CD4-positive, alpha-beta T cell treated with Interleukin-2 at 100 ng/mL for 4 hours (primary cell): Measurements from ENCODE around the gene SAMD4B.
"Not testable (repeated sequence)": the region's sequence is repeated elsewhere in the genome, so short reads cannot be mapped to it uniquely, and the experiment has no call there.

Experiments
- DNase-seq: peaks from one replicate; pipeline ENCODE4 v3.0.0-alpha.2; 2020; ENCODE audit warnings: low spot score

The SAMD4B gene

DNA sequence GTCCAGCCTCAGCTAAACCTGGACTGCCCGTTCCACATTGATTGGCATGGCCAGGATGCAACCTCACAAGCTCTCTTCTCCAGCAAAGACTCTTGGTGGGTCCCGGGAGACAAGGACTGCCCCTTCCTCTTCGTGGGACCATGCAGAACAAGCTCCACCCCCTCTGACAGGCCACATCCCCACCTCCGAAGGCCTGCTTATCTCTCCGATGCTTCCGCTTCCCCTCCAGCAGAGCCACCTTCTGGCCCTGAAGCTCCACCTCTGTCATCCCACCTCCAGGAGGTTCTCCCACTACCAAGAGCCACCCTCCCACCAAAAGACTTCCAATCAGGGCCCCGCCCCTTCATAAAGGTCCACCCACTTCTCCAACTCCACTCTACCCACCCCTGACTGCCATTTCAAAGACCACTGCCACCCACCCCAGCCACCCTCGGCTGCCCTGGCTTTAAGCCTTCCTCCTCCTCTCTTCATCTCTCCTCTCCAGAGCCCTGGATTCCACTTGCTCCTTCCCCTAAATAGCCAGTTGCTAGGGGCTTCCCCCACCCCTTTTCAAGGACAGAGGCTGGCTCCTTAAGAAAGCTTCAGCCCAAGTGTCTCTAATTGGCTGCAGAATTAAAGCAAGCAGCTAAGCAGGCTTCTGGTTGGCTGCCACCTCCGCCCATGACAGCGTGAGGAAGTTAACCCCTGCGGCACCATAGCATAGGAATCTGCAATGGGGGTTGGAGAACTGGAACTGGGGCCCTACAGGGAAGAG is 31.5 kb upstream of the SAMD4B start:
- DNase-seq: no peak

DNA sequence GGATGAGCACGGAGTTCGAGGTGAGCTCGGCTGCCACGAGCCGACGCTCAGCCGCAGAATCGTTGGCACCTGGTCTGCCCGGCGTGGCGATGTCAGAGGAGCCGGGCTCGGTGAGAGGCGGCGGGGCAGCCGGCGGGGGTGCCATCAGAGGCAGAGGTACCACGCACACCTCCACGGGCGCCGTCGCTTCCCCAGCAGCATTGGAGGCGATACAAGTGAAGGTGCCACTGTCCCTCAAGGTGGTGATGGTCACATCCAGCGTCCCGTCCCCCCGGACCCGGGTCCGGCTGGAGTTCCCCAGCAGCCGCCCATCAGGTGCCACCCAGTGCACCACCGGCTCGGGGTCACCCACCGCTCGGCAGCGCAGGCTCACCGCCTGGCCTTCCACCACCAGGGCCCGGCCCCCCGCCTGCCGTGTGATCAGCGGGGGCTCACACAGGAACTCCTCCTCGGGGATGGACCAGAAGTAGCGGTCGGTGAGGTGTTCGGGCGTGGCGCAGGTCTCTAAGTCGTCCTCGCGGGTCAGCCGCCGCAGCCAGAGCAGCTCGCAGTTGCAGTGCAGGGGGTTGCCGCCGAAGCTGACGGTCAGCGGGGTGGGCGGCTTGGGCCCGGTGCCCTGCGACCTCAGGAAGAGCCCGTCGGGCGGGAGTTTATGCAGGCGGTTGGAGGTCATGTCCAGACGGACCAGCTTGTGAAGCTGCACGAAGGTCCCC is 28.0 kb upstream of the SAMD4B start:
- DNase-seq: no peak

DNA sequence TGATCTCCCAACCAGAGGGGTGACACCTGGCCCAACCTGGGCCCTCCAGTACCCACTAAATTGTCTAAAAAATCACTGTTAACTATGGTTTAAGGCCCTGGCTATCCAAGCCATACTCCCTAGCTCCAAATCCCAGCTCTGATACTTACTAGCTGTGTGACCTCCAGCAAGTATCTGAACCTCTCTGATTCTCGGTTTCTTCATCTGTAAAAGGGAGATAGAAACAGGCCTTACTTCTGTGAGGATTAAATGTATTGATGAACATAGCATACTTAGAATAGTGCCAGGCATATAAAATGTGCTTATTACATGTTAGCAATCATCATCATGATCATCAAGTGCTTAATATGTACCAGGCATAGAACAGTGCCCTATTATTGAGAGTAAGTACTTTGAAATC is 26.3 kb upstream of the SAMD4B start:
- DNase-seq: no peak

DNA sequence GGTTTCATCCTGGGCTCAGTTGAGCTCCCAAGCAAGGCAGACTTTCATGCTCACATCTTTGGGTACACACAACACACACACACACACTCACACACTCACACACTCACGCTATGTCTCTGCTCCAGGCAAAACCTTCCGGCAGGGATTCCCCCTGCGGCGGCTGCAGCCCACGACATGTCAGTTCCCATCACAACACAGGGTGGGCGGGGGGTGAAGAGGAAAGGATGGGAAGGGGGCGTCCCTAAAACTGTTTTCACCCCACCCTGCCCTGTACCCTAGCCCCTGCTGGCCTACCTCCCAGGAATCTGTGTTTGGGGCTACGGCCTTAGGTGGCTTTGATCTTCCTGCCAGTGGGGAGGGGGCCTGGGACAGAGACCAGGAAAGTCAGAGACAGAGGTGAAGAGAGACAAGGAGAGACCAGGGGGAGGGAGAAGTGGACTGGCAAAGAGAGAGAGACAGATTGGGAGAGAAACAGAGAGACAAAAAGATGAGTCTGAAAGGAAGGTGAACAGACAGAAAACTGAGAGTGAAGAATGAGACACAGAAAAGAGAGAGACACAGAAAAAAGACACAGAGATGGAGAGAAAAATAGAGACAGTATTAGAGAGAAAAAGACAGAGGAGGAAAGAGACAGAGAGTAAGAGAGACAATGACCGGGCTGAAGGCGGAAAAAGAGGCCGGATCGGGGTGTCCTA is 25.4 kb upstream of the SAMD4B start:
- DNase-seq: no peak

DNA sequence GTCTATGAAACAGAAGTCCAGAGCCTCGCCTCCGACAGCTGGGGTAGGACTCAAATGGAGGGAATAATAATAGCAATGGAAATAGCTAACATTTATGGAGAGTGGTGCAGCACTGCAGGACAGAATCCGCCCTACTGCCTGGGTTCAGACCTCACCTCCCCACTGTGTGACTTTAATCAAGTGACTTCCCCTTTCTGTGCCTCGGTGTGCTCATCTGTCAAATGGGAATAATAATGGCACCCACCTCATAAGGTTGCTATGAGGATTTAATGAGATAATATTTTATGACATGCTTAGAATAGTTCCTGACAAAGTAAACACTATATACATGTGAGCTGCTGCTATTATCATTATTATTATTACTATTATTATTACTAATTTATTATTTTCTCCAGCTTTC is 24.7 kb upstream of the SAMD4B start:
- no peak for DNase-seq

DNA sequence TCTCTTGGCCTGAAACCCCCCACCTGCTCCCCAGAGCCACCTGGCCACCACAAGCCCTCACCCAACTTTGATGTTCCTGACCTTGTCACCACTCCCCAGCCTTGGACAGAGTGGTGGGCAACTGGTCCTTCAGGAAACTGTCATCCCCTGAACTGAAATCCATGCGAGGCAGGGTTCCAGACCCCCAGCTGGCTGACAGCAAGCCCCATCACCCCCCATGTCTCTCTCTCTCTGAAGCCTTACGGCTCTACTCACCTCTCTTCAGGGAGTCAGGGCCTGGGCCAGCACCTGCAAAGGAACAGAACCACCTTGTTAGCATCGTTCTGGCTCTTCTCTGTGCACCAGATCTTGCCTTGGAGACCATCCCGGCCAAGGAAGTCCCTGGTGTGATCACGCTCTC is 24.1 kb upstream of the SAMD4B start:
- no peak for DNase-seq

DNA sequence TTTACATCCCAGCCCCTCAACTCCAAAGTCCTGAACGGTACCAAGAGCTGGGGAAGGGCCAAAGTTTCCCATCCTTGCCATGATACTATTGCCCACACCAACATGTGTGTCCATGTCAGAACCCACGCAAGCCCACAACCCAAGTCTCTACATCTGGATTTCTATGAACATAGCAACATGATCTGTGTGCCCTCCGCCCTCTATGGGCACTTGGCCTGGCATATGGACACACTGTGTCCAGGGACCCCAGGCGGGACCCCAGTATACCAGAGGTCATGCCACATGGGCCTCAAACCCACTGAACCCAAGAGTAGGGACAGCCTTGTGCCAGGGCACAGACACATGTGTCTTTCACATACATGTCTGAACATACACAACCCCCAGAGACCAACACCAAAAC is 23.5 kb upstream of the SAMD4B start:
- DNase-seq: no peak

DNA sequence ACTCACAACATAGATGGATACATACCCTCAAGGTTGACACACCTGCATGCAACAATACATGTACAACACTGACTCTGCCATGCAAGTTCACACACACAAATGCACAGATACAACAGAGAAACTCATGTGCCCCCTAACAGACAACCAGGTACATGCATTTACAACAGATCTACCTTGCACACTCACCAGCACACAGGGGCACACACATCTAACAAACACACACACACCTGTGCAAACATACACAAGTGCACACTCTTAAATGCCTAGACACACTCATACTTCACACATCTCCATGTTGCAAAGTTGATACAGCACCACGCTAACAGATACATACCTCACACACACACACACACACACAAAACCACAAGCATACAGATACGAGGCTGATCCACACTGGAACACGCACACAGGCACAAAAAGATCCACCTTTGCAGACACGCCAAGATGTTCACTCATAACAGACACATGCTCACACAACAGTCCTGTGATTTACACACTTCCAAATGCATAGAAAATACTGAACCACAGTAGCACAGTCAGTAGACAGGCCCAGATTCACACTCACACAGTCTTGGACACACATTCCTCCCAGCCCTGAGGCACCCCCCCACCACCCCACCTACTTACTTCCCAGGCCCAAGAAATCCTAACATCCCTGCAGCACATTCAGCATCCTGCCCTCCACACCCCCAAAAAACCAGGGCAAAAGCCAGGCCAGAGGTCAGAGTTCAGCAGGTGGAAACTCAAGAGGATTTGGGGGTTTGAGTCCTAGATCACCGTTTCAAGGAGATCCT is 22.9 kb upstream of the SAMD4B start:
- no peak for DNase-seq

DNA sequence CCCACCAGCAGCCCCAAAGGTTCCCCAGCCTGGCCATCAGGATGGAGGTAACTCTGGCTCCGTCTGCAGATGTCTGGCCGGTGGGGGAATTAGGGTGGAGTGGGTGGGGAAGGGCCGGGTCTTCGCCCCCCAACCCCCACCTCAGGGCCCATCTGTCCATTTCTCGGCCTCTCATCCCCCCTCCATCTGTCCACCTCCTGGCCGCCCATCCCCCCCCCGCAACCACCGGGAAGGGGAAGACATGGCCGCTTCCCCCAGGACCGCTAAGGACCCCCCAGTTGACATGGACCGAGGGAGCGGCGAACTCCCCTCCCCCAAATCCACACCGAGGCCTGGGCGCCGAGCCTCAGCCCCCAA is 22.4 kb upstream of the SAMD4B start:
- DNase-seq: no peak

DNA sequence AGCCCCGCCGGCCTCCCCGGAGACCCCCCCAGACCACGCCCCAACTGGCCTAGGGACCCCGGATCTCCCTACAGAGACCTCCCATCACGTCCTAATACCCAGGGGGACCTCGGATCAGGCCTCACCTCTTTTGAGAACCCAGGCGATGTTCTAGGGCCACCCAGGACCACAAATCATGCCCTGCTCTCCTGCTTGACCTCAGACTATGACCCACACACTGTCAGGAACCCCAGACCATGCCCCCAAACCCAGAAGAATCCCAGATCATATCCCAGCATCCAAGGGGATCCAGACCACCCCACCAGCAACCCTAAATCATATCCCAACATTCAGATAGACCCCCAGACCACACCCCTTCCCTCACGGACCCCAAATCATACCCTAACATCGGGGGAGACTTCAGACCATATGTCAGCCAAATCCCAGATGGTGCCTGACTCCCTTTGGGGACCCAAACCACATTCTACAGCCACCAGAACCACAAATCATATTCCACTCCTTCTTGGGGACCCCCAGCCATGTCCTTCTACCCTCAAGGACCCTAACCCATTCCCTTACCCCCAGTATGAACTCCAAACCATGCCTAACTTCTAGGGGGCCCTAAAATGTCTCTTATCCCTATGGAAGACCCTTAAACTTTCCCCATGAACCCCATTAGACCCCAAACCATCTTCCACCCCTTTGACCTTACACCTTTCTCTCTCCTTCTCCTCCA is 20.9 kb upstream of the SAMD4B start:
- no peak for DNase-seq

DNA sequence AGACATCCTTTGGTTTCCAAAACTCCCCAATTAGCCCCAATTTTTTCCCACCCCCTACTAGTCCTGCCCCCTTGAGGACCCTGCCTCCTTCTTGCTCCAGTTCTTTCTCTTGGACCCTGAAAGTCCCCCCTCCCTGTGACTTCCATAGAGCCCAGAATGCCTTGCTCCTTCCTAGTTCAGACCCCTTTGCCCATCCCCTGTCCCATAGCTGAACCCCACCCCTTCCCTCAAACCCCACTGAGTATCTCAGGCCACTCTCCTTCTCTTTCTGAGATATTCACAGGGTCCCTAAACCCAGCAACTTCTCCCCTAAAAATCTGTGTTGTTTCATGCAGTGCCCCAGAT is 20.4 kb upstream of the SAMD4B start:
- no peak for DNase-seq

DNA sequence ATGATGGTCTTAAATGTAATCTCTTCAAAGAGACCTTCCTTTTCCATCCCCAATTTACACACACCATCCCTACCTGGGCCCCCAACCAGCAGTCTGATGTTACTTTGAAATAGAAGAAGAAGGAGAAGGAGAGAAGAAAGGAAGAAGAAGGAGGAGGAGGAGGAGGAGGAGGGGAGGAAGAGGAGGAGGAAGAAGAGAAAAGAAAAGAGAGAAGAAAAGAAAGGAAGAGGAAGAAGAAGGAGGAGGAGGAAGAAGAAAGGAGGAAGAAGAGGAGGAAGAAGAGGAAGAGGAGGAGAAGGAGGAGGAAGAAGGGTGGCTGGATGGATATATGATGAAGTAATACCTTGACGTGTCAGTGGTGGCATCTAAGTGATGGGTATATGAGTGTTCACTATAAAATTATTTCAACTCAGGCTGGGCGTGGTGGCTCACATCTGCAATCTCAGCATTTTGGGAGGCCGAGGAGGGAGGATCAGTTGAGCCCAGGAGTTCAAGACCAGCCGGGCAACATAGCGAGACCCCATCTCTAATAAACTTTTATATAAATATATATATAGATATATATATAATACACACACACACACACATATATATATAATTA is 17.9 kb upstream of the SAMD4B start:
- DNase-seq: no peak

DNA sequence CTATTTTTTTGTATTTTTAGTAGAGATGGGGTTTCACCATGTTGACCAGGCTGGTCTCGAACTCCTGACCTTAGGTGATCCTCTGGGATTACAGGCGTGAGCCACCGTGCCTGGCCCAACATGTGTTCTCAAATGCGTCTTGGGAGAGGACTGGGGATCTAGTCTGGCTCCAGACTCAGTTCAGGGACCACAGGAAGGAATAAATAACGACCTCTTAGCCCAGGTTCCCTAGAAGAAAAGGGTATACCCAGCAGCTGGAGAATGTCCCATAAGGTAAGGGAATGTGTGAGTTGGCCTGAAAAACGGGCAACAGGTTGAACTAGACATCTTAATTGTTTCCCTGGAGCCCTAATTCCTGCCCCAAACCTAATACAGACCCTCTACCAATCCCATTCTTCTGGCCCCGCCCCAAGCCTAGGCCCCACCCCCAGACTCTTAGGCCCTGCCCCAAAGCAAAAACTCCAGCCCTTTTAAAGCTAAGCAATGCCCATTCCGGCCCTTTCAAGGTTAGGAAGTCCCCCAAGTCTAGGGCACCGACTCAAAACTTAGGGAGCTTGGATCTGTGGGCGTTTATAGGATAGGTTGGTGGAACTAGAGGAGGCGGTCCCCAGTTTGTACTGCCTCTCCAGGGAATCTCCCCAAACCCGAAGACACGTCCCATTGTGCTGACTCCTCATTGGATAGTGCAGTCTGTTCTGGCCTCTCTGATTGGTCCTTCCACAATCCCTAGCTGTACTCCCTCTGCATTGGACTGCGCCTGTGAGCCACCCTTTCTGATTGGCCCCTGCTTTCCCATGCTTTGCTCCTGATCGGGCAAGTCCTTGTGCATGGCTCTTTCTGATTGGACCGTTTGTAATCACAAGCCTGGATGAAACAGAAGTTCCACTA is 16.2 kb upstream of the SAMD4B start:
- DNase-seq: no peak

DNA sequence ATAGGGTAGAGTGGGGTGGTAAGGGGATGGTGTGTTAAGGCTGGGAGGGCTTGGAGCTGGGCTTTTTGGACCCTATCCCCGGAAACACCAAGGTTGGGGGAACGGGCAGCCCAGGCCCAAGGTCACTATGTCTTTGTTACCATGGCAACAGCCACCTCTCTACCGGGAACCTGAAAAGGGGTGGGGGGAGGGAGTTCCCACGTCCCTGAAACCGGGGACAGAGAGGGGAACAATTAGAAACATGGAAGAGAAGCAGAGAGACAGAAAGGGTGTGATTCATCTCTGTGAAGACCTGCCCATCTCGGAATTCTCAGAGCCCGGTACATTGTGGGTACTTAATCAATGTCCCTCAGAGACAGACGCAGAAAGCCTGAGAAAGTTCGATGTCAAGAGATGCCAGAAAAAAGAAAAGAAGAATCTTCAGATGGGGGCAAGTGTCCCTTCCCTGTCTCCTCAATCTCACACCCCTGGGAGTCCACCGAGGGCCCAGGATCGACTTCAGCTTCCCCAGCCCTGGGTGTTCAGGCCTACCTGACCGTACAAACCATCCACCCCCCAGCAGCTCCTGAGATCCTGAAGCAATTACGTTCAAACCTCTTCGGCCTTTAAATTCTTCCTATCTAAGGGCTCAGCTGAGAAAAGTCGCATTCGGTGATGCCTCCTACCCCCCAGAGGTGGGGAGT is 14.7 kb upstream of the SAMD4B start:
- no peak for DNase-seq

DNA sequence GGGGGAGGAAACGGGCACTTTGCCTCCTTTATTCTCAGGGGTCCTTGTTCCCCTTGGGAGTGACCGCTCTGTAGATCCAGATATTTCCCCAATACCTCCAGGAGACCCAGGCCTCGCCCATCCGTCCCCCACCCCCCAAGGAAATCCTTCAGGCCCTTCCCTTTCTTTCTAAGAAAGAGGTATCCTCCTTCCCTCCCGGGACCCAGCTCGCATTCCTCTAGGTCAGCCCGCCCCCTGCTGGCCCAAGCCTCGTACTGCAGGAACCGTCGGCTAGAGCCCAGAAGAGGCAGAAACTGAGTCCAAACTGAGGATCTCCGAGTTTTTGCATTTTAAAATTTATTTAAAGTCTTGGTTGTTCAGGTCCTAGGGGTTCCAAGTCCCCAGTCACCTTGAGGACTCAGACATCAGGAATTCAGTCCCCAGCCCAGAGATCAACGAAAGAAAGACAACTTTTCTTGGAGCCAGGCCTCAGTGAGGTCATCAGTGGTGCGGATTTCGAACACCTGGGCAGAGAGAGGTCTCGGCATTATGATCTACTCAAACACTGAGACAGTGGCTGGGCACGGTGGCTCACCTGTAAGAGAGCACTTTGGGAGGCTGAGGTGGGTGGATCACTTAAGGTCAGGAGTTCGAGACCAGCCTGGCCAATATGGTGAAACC is 14.0 kb upstream of the SAMD4B start:
- DNase-seq: peak; percentile 84

DNA sequence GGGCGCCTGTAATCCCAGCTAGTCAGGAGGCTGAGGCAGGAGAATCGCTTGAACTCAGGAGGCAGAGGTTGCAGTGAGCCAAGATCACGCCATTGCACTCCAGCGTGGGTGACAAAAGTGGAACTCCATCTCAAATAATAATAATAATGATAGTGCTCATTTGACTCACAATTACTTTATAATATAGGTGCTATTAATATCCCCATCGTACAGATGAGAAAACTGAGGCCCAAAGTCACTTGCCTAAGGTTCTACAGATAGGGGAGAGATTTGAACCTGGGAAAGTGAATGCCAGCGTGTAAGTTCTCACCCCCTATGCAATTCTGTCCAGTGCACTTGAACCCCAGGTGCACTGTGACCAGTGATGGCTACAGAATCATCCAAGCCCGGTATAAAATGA is 12.3 kb upstream of the SAMD4B start:
- no peak for DNase-seq

DNA sequence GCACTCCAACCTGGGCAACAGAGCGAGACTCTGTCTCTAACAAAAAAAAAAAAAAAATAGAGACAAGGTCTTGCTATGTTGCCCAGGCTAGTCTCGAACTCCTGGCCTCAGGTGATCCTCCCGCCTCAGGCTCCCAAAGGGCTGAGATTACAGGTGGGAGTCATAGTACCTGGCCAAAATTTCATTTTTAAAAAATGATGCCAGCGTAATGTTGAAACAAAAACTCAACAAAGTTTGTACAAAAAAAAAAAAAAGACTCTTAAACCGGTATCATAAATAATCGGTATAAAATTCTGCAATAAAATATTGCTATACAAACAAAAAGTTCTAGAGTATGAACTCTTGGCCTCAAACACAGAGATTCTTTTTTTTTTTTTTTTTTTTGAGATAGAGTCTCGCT is 9.9 kb upstream of the SAMD4B start:
- DNase-seq: no peak

DNA sequence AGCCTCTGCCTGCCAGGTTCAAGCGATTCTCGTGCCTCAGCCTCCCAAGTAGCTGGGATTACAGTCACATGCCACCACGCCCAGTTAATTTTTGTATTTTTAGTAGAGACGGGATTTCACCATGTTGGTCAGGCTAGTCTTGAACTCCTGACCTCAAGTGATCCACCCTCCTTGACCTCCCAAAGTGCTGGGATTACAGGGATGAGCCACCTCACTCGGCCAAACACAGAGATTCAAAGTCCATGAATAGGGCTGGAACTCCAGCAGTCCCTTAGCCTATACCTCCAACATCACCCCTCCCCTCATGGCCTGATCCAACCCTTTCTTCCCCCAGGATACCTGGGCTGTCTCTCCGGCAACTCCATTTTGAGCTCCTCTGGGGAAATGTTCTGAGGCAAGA is 9.5 kb upstream of the SAMD4B start:
- DNase-seq: not testable (repeated sequence)

DNA sequence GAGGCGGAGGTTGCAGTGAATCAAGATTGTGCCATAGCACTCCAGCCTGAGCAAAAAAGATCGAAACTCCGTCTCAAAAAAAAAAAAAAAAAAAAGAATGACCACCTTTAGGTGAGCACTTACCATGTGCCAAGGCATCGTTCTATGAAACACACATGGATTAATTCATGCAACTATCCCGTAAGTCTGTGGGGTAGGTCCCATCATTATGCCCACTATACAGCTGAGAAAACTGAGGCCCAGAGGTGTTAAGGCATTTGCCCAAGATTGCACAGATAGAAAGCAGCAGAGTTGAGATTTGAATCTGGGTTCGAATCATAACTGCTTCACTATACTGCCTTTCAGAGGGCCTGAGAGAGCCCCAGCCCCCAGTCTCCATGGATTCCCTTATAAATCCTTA is 8.7 kb upstream of the SAMD4B start:
- no peak for DNase-seq
